GM18517 (cell line): ENCODE data around the gene ANXA2.
A peak's percentile ranks its signal among the peaks of the same experiment; 100 is the strongest.
"Not testable (repeated sequence)": the region's sequence is repeated elsewhere in the genome, so short reads cannot be mapped to it uniquely, and the experiment has no call there.

ENCODE experiments used
- ATAC-seq: cut with Tn5 transposase; IDR thresholded peaks from one replicate; pipeline ENCODE4 v1.9.1; 2021; ENCODE audit warnings: mild to moderate bottlenecking, moderate library complexity; ENCODE audit not compliant: unreplicated experiment

Gene ANXA2

GRCh38 chr15:60397772-60398445, at the start of gene ANXA2:
Gene ANXA2, minus strand, starts transcription at chr15:60397986. Its CDS starts 11,911 bp downstream, at chr15:60386075.
- peak; percentile 65 for ATAC-seq

GRCh38 chr15:60444289-60444912, 46.6 kb upstream of the ANXA2 start:
- ATAC-seq, result no peak

GRCh38 chr15:60442763-60443162, 45.0 kb upstream of the ANXA2 start:
- no peak for ATAC-seq

GRCh38 chr15:60442031-60442650, 44.4 kb upstream of the ANXA2 start:
- no peak for ATAC-seq

- ATAC-seq, result no peak
These were observed 43.5 kb upstream of the ANXA2 start for GRCh38 chr15:60441331-60441730.

GRCh38 chr15:60438646-60439045, 40.9 kb upstream of the ANXA2 start:
- ATAC-seq, result no peak

GRCh38 chr15:60428935-60429334, 31.1 kb upstream of the ANXA2 start:
- ATAC-seq, result no peak

- ATAC-seq, result no peak
These were observed 29.2 kb upstream of the ANXA2 start for GRCh38 chr15:60426870-60427508.

GRCh38 chr15:60425461-60425860, 27.7 kb upstream of the ANXA2 start:
- no peak for ATAC-seq

- ATAC-seq, result no peak
These were observed 26.2 kb upstream of the ANXA2 start for GRCh38 chr15:60424006-60424405.

- ATAC-seq, result no peak
These were observed 25.8 kb upstream of the ANXA2 start for GRCh38 chr15:60423537-60423936.

- no peak for ATAC-seq
These were observed 23.8 kb upstream of the ANXA2 start for GRCh38 chr15:60421544-60421943.

GRCh38 chr15:60420203-60420716, 22.5 kb upstream of the ANXA2 start:
- no peak for ATAC-seq

GRCh38 chr15:60419753-60420152, 22.0 kb upstream of the ANXA2 start:
- ATAC-seq, result no peak

GRCh38 chr15:60418096-60418495, 20.3 kb upstream of the ANXA2 start:
- no peak for ATAC-seq

- ATAC-seq, result no peak
These were observed 19.3 kb upstream of the ANXA2 start for GRCh38 chr15:60417112-60417511.

GRCh38 chr15:60416484-60416883, 18.7 kb upstream of the ANXA2 start:
- ATAC-seq, result no peak

GRCh38 chr15:60414016-60414682, 16.4 kb upstream of the ANXA2 start:
- no peak for ATAC-seq

GRCh38 chr15:60413231-60413824, 15.5 kb upstream of the ANXA2 start:
- no peak for ATAC-seq

- not testable (repeated sequence) for ATAC-seq
These were observed 15.0 kb upstream of the ANXA2 start for GRCh38 chr15:60412807-60413206.
